Pancreas (tissue), 10 donors: ENCODE measurements around the gene MPP3. TPM values are rescaled to one million over a fixed set of nuclear protein-coding genes. Genes with fewer than 3 reads are reported as not detected.
A peak's percentile ranks its signal among the peaks of the same experiment; 100 is the strongest.
"Not testable (repeated sequence)": the region's sequence is repeated elsewhere in the genome, so short reads cannot be mapped to it uniquely, and the experiment has no call there.

Experiments
- ATAC-seq, 4 donors: fragments of 200-7000 bp; cut with Tn5 transposase; one replicate each; pipeline versions ENCODE4 v1.8.0 to v1.9.1; 2020; ENCODE audit warnings: mild to moderate bottlenecking in 4 of 4, moderate library complexity in 4 of 4
- DNase-seq, 6 donors: peaks; one replicate each; pipeline ENCODE4 v3.0.0-alpha.2; 2020
- FAIRE-seq: peaks from 2 replicates; lab custom pipeline; 2012; peaks lifted over from hg19 to GRCh38; lab: Jason Lieb, UNC
- H3K27ac ChIP-seq, 4 donors: fragments of 200-600 bp; sonication (generic); 1 replicate in 3 of 4; 2 replicates in 1 of 4; pipeline versions ENCODE4 v1.5.0 to v1.8.0; 2020
- H3K27me3 ChIP-seq, 4 donors: fragments of 200-600 bp; one replicate each; pipeline ENCODE4 v1.8.0; 2021
- H3K36me3 ChIP-seq, 3 donors: fragments of 200-600 bp; sonication (generic) in 1 of 3; one replicate each; pipeline versions ENCODE4 v1.5.0 to v1.8.0; 2020 to 2021
- H3K4me1 ChIP-seq, 3 donors: fragments of 200-600 bp; one replicate each; pipeline ENCODE4 v1.8.0; 2021
- H3K4me3 ChIP-seq, 4 donors: fragments of 200-600 bp; sonication (generic) in 2 of 4; one replicate each; pipeline versions ENCODE4 v1.5.0 to v1.8.0; 2020 to 2021
- H3K9me3 ChIP-seq, 4 donors: fragments of 200-600 bp; one replicate each; pipeline ENCODE4 v1.8.0; 2021
- WGBS, 2 donors: extraction: QIAGEN DNeasy Blood & Tissue Kit; methylation state at CpG; one replicate each; pipeline ENCODE4 v1.1.7; 2013; 5-methylcytosine and 5-hydroxymethylcytosine counted together
- intact Hi-C, 3 donors: fragments of 100-400 bp; cut with DNase I; formaldehyde crosslinking; loops; one replicate each; pipeline versions ENCODE4 v1.11.1 to v1.14.2; 2022
- polyA plus RNA-seq, 2 donors: library from polyadenylated mRNA; stranded (reverse); fragments of 200-250 nt; gene quantifications; one replicate each; pipeline ENCODE4 v1.2.3, GENCODE V29; 2013
- total RNA-seq, 6 donors: library from RNA; stranded (reverse); fragmentation: NEBNext Ultra II Directional in 4 of 6; extraction: Animal tissue kit (Norgen Biotek cat#: 25700) in 4 of 6; gene quantifications; one replicate each; pipeline versions ENCODE4 v1.2.1 to v1.2.4, GENCODE V29; 2021 to 2023
- TF ChIP-seq, protein P1 (sequence below), 4 donors: fragments of 200-600 bp; sonication (generic) in 3 of 4; IDR thresholded peaks; one replicate each; pipeline versions ENCODE4 v1.5.0 to v1.8.0; 2021; ENCODE audit warnings: antibody characterized with exemption in 4 of 4
- donor health status: healthy with polysubstance abuse.
- donor health status: DM: no; HTN: no; CAD: no; lungs with moderate emphysema.
- donor health status: DM: no; HTN: no; CAD: no.
- donor health status: control.
- donor health status: control.
- donor health status: Bipolar disorder and iron deficiency.
- donor health status: DM: yes; HTN: yes; CAD: no.
- donor health status: DM: no; HTN: no; CAD: no.
- donor health status: DM: no; HTN: no; CAD: no.
- donor health status: DM: yes; HTN: yes; CAD: no.

The MPP3 gene
- total and polyA plus RNA-seq, 8 donors: 3.4 to 42.5 (median 6.1) TPM

DNA sequence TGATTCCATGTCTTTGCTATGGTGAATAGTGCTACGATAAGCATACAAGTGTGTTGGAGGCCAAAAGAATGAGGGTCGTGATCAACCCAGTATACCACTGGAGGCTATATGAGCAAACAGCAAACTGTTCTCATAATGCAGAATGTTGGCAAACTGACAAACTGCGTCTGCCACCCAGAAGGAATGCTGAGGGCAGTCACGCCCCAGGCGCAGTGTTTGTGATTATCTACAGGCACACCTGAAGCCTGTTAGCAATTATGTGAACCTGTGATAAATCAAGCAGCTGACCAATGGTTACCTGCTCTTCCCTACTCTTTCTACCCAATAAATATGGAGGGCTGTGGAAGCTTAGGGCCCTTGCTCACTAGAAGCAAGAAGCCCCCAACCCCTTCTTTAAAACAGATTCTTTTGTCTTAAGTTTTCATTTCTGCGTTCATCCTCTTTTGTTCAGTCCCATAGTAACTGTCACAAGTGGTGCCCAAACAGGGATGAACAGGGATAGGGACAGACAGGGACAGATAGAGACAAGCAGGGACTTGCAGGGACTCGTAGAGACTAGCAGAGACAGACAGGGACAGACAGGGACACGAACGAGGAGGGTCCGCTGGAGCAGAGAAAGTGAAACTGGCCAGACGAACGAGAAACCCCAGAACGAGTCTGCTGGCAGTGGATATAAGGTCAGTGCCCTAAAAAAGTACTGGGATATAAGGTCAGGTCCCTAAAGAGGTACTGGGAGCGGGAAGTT, 39.2 kb upstream of the MPP3 start:
- H3K27me3 ChIP-seq: no peaks in the 10 kb centered on the region
- no peak overlapping the region for H3K4me3 ChIP-seq
- no peak for FAIRE-seq
- WGBS, 2 donors: 48 to 52% methylated on average over 14 of the region's 14 CpGs
- ATAC-seq: peak in 1 of 4 donors; percentile 47
- intact Hi-C loops: loop anchor here in 1 of 3 donors (10.0 kb wide), 1 partner anchor 123 kb away; no protein-coding TSS in a partner anchor
- TF ChIP-seq, protein P1, sequence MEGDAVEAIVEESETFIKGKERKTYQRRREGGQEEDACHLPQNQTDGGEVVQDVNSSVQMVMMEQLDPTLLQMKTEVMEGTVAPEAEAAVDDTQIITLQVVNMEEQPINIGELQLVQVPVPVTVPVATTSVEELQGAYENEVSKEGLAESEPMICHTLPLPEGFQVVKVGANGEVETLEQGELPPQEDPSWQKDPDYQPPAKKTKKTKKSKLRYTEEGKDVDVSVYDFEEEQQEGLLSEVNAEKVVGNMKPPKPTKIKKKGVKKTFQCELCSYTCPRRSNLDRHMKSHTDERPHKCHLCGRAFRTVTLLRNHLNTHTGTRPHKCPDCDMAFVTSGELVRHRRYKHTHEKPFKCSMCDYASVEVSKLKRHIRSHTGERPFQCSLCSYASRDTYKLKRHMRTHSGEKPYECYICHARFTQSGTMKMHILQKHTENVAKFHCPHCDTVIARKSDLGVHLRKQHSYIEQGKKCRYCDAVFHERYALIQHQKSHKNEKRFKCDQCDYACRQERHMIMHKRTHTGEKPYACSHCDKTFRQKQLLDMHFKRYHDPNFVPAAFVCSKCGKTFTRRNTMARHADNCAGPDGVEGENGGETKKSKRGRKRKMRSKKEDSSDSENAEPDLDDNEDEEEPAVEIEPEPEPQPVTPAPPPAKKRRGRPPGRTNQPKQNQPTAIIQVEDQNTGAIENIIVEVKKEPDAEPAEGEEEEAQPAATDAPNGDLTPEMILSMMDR (IDR thresholded peaks at IDR 0.05): no peak
- no peaks in the 10 kb centered on the region for H3K4me1 ChIP-seq
- H3K36me3 ChIP-seq: no peaks in the 10 kb centered on the region
- no peak overlapping the region for H3K27ac ChIP-seq
- no peak for DNase-seq
- no peaks in the 10 kb centered on the region for H3K9me3 ChIP-seq

DNA sequence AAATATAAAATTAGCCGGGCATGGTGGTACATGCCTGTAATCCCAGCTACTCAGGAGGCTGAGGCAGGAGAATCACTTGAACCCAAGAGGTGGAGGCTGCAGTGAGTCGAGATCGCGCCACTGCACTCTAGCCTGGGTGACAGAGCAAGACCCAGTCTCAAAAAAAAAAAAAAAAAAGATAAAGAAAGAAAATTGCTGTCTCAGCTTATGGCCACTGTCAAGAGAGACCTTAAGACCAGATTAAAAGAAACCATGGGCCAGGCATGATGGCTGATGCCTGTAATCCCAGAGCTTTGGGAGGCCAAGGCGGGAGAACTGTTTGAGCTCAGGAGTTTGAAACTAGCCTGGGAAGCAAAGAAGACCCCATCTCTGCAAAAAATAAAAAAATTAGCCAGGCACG, 36.1 kb upstream of the MPP3 start:
- H3K9me3 ChIP-seq, H3K27ac ChIP-seq, ATAC-seq, intact Hi-C loops, H3K27me3 ChIP-seq, FAIRE-seq, H3K4me3 ChIP-seq, DNase-seq, H3K36me3 ChIP-seq, H3K4me1 ChIP-seq: not testable (repeated sequence)
- 70 to 90% methylated on average over 6 of the region's 6 CpGs for WGBS, 2 donors

DNA sequence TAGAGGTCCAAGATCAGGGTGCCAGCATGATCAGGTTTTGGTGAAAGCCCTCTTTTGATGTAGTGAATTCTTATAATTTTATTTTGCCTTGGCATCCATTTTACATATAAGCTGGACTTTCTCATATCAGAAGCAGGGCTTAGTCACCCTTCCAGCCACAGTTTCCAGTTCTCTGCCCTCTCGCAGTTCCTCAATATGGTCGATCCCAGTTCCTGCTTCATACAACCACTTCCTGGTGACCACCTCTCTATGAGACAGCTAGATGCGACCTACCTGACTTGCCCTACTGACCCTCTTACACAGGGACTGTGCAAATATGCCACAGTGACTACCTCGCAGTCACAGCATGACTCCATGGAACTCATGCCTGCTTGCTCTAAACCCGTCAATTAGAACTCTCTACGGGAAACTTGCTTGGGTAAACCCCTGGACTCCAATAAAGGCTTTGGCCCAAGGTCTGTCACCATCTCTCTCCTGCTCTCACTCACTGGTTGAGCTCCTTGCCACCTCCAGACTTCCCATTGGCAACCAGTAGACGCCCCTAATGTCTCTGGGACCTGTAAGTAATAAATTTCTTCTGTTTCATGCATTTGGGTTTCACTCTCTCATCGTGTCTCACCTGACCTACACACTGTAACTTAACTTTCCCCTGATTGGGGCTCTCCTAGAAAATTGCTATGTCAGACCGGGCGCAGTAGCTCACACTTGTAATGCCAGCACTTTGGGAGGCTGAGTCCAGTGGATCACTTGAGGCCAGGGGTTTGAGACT, 35.5 kb upstream of the MPP3 start:
- WGBS, 2 donors: 83 to 85% methylated on average over 10 of the region's 10 CpGs
- H3K4me1 ChIP-seq: no peaks in the 10 kb centered on the region
- no peak for ATAC-seq
- no peaks in the 10 kb centered on the region for H3K27me3 ChIP-seq
- no peak for FAIRE-seq
- no peak overlapping the region for H3K4me3 ChIP-seq
- intact Hi-C loops: no loop called here
- TF ChIP-seq, protein P1 (IDR thresholded peaks at IDR 0.05): no peak
- DNase-seq: no peak
- H3K36me3 ChIP-seq: no peaks in the 10 kb centered on the region
- no peaks in the 10 kb centered on the region for H3K9me3 ChIP-seq
- H3K27ac ChIP-seq: no peak overlapping the region

DNA sequence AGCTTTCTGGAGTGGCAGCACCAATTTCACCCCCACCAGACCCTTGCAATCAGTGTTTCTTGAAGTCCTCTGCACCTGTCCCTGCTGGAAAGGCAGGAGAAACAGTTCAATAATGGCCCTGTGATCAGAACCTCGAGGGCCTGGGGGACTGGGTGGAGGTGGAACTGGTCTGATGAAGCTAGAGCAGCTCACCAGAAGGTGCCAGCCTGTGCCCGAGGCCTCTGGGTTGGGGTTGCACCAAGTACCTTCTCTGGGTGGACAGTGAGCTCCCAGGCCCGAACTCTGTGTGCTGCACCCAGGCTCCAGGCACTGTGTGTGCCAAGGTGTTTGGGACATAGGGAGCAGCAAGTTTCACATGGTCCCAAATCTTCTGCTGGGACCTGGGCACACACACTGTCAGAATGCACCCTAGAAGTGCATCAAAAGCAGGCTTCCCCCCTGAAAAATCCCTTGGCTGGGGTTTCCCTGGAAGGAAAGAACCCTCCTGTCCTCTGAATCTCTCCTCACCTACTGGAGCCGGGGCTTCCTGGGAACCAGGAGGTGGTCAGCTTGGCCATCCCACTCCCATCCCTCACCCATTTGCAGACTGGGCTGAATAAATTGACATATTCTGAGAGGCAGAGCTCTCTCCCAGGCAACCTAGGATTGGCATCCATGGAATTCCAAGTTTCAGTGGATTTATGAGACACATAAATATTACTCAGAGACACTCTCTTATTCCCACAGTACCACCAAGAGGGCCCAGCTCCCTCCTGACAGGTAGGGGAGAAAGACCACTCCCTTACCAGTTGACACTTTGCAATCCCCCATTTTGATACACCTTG, 31.4 kb upstream of the MPP3 start:
- Histone ChIP-seq H3K9me3 (no peaks in the 10 kb centered on the region), H3K27ac (no peak overlapping the region), H3K4me1 (no peaks in the 10 kb centered on the region), H3K27me3 (no peaks in the 10 kb centered on the region), H3K4me3 (no peak overlapping the region), H3K36me3 (no peaks in the 10 kb centered on the region)
- TF ChIP-seq, protein P1 (IDR thresholded peaks at IDR 0.05): no peak
- FAIRE-seq: no peak
- no peak for DNase-seq
- WGBS, 2 donors: 59 to 71% methylated on average over 4 of the region's 4 CpGs
- intact Hi-C loops: no loop called here
- ATAC-seq: no peak

DNA sequence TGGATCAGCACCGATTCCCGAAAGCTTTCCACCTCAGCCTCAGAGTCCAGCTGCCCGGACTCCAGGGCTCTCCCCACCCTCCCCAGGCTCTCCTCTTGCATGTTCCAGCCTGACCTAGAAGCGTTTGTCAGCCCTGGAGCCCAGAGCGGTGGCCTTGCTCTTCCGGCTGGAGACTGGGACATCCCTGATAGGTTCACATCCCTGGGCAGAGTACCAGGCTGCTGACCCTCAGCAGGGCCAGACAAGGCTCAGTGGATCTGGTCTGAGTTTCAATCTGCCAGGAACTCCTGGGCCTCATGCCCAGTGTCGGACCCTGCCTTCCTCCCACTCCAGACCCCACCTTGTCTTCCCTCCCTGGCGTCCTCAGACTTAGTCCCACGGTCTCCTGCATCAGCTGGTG, 29.0 kb upstream of the MPP3 start:
- FAIRE-seq (no peak), DNase-seq (no peak), ATAC-seq (no peak)
- WGBS, 2 donors: 79 to 85% methylated on average over 9 of the region's 9 CpGs
- Histone ChIP-seq H3K9me3 (no peaks in the 10 kb centered on the region), H3K4me1 (no peaks in the 10 kb centered on the region), H3K36me3 (no peaks in the 10 kb centered on the region), H3K4me3 (no peak overlapping the region), H3K27me3 (no peaks in the 10 kb centered on the region), H3K27ac (no peak overlapping the region)
- TF ChIP-seq, protein P1 (IDR thresholded peaks at IDR 0.05): no peak
- intact Hi-C loops: no loop called here
